Lower lobe of right lung (tissue), 2 donors: Measurements from ENCODE around the gene NEK4. TPM values are rescaled to one million over a fixed set of nuclear protein-coding genes. Genes with fewer than 3 reads are reported as not detected.
A peak's percentile ranks its signal among the peaks of the same experiment; 100 is the strongest.

Experiments used
- ATAC-seq, 2 donors: fragments of 200-7000 bp; cut with Tn5 transposase; one replicate each; pipeline ENCODE4 v1.9.1; 2020 to 2022; ENCODE audit warnings: mild to moderate bottlenecking in 2 of 2, moderate library complexity in 2 of 2
- DNase-seq: peaks from one replicate; pipeline ENCODE4 v3.0.0-alpha.2; 2020
- H3K27ac ChIP-seq: fragments of 200-600 bp; one replicate; pipeline ENCODE4 v1.8.0; 2022
- H3K27me3 ChIP-seq: fragments of 200-600 bp; one replicate; pipeline ENCODE4 v1.8.0; 2022; ENCODE audit warnings: low read depth
- H3K36me3 ChIP-seq: fragments of 200-600 bp; one replicate; pipeline ENCODE4 v1.8.0; 2022; ENCODE audit warnings: mild to moderate bottlenecking
- H3K4me1 ChIP-seq: fragments of 200-600 bp; one replicate; pipeline ENCODE4 v1.8.0; 2022
- H3K4me3 ChIP-seq: fragments of 200-600 bp; one replicate; pipeline ENCODE4 v1.8.0; 2022; ENCODE audit warnings: mild to moderate bottlenecking
- H3K9me3 ChIP-seq: fragments of 200-600 bp; one replicate; pipeline ENCODE4 v1.8.0; 2022
- intact Hi-C: fragments of 100-400 bp; cut with DNase I; formaldehyde crosslinking; loops from one replicate; pipeline ENCODE4 v1.11.0; 2022
- total RNA-seq: library from RNA; stranded (reverse); fragmentation: NEBNext Ultra II Directional; extraction: Animal tissue kit (Norgen Biotek cat#: 25700); gene quantifications from one replicate; pipeline ENCODE4 v1.2.1, GENCODE V29; 2021
- TF ChIP-seq, protein P1 (sequence below): fragments of 200-600 bp; IDR thresholded peaks from one replicate; pipeline ENCODE4 v1.8.0; 2022; ENCODE audit warnings: antibody characterized with exemption, mild to moderate bottlenecking
- donor health status: DM: no; HTN: yes; CAD: no; lungs with severe emphysema.

Gene NEK4
- total RNA-seq, 1 donor from 2014 or later, result 25.1 TPM

DNA sequence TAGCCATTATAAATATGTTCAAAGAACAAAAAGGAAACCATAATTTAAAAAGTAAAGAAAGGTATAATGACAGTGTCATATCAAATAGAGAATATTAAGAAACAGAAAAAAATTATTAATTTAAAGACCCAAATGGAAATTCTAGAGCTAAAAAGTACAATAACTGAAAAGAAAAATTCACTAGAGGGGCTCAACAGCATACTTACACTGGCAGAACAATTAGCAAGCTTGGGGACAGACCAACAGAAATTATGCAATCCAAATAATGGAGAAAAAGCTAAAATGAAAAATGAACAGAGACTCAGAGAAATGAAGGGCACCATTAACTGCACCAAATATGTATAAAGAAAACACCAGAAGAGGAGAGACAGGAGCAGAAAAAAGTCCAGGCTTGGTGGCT is 51.1 kb downstream of the NEK4 start:
- Histone ChIP-seq H3K4me1 (peaks cover 15% of the 10 kb centered on the region), H3K27me3 (no peaks in the 10 kb centered on the region), H3K27ac (no peak overlapping the region), H3K36me3 (peaks cover 6% of the 10 kb centered on the region), H3K4me3 (no peak overlapping the region), H3K9me3 (no peaks in the 10 kb centered on the region)
- ATAC-seq (no peak), DNase-seq (no peak)
- TF ChIP-seq, protein P1, sequence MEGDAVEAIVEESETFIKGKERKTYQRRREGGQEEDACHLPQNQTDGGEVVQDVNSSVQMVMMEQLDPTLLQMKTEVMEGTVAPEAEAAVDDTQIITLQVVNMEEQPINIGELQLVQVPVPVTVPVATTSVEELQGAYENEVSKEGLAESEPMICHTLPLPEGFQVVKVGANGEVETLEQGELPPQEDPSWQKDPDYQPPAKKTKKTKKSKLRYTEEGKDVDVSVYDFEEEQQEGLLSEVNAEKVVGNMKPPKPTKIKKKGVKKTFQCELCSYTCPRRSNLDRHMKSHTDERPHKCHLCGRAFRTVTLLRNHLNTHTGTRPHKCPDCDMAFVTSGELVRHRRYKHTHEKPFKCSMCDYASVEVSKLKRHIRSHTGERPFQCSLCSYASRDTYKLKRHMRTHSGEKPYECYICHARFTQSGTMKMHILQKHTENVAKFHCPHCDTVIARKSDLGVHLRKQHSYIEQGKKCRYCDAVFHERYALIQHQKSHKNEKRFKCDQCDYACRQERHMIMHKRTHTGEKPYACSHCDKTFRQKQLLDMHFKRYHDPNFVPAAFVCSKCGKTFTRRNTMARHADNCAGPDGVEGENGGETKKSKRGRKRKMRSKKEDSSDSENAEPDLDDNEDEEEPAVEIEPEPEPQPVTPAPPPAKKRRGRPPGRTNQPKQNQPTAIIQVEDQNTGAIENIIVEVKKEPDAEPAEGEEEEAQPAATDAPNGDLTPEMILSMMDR, result no peak
- intact Hi-C loops, result no loop called here

DNA sequence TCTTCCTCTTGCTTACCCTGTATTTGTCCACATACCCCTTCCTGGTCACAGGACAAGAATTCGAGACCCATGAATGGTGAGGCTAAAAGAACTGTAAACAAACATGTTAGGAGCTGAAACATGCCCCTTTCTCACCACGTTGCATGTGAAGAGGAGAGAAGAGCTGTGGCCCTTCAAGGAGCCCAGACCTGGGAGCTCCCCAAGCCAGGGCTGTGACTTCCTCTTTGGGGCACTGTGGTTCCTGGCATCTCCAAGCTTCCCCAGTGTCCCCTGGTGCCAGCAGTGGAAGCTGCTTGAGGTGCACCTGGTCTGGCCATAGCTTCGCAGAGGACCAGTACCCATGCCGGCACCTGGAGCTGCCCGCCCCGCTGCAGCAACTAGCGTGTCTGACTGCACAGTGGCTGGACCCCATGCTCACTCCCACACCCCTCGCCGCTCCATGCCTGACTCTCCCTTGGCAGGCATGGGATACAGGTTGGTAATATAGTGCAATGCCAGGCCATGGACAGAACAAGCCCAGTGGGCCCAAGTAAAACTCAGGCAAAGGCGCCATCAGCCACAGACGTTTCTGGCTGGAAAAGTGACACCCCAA is 54.9 kb downstream of the NEK4 start:
- TF ChIP-seq, protein P1, result no peak
- intact Hi-C loops, result no loop called here
- ATAC-seq, result no peak

GRCh38 chr3:52714335-52715302 is 56.1 kb downstream of the NEK4 start:
- peak; percentile 54 to 56 for ATAC-seq
- H3K4me3 ChIP-seq, result no peak overlapping the region

More for the DNA sequence above, 54.9 kb downstream of the NEK4 start:
- H3K36me3 ChIP-seq, result peaks cover 13% of the 10 kb centered on the region
- H3K9me3 ChIP-seq, result no peaks in the 10 kb centered on the region
- no peak overlapping the region for H3K4me3 ChIP-seq
- peaks cover 5% of the 10 kb centered on the region for H3K4me1 ChIP-seq
- no peak for DNase-seq
- no peaks in the 10 kb centered on the region for H3K27me3 ChIP-seq
- no peak overlapping the region for H3K27ac ChIP-seq

GRCh38 chr3:52712291-52713212 is 58.2 kb downstream of the NEK4 start:
- ATAC-seq (no peak), DNase-seq (no peak)
- Histone ChIP-seq H3K27ac (no peak overlapping the region), H3K4me3 (no peak overlapping the region), H3K27me3 (no peaks in the 10 kb centered on the region), H3K36me3 (peaks cover 22% of the 10 kb centered on the region), H3K9me3 (no peaks in the 10 kb centered on the region), H3K4me1 (peaks cover 6% of the 10 kb centered on the region)
- intact Hi-C loops, result no loop called here
- TF ChIP-seq, protein P1, result no peak

More at GRCh38 chr3:52714335-52715302, 56.1 kb downstream of the NEK4 start:
- no peaks in the 10 kb centered on the region for H3K27me3 ChIP-seq
- no peaks in the 10 kb centered on the region for H3K4me1 ChIP-seq
- no peak overlapping the region for H3K27ac ChIP-seq
- H3K36me3 ChIP-seq, result peaks cover 13% of the 10 kb centered on the region
- intact Hi-C loops, result no loop called here
- TF ChIP-seq, protein P1, result no peak
- H3K9me3 ChIP-seq, result no peaks in the 10 kb centered on the region
- no peak for DNase-seq

- Histone ChIP-seq H3K4me1 (peaks cover 18% of the 10 kb centered on the region), H3K9me3 (no peaks in the 10 kb centered on the region), H3K27me3 (no peaks in the 10 kb centered on the region), H3K4me3 (no peak overlapping the region), H3K27ac (no peak overlapping the region), H3K36me3 (peaks cover 25% of the 10 kb centered on the region)
- DNase-seq (no peak), ATAC-seq (no peak)
- intact Hi-C loops, result no loop called here
- TF ChIP-seq, protein P1, result no peak
Measured at GRCh38 chr3:52710512-52710911, 60.2 kb downstream of the NEK4 start.
